ENCODE data around the gene ACAP3.

The ACAP3 gene

DNA sequence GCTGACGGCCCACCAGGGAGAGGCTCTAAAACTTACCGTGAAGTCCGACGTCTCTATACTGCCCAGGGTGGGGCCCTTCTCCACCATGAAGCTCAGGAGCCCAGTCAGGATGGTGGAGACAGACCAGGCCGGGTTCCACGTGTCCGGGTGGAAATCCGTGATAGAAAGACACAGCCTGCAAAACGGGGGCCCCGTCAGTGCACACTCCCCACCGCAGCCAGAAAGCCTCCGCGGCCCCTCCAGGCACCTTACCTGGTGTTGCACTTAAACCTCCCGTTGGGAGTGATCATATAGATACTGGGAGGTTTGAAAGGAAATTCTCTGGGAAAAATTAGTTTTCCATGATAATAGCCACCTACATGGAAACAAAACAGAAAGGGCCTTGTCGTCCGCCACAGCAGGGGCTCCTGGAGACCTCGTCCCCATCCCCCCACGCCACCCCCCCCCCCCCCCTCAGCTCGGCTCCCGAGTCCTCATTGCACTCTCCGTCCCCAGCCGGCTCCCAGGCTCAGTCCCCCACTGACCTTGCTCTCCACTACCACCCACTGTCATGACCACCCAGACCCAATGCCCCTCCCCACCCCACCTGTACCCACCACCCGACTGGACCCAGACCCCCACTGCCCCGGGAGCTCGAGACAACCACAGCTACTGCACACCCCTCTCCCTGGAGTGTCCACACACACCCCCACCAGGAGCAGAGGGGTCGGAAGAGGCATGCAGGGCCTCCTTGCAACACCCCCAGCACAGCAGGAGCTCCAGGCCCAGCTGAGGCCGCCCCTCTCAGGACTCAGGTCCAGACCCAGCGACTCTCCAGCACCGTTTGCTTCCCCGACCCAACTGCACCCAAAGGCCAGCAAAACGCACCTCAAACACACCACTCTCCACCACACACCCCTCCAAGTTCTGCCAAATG, 50.5 kb downstream of the ACAP3 start:
- H3K4me3 ChIP-seq (replicated peaks; ENCODE audit: low read depth, low read length) = no peak overlapping the region
- TF ChIP-seq CTCF (IDR thresholded peaks at IDR 0.05; ENCODE audit: low read depth, low read length, missing control alignments) = no peak
- DNase-seq (ENCODE audit: extremely low read depth, low read depth) = no peak

GRCh38 chr1:1255611-1256010, 52.1 kb downstream of the ACAP3 start:
- TF ChIP-seq CTCF (IDR thresholded peaks at IDR 0.05; ENCODE audit: low read depth, low read length, missing control alignments) = no peak
- no peak overlapping the region for H3K4me3 ChIP-seq (replicated peaks; ENCODE audit: low read depth, low read length)
- DNase-seq (ENCODE audit: extremely low read depth, low read depth) = no peak

- H3K4me3 ChIP-seq (replicated peaks; ENCODE audit: low read depth, low read length) = no peak overlapping the region
- TF ChIP-seq CTCF (IDR thresholded peaks at IDR 0.05; ENCODE audit: low read depth, low read length, missing control alignments) = no peak
- no peak for DNase-seq (ENCODE audit: extremely low read depth, low read depth)
These were observed 52.7 kb downstream of the ACAP3 start for GRCh38 chr1:1255078-1255477.

DNA sequence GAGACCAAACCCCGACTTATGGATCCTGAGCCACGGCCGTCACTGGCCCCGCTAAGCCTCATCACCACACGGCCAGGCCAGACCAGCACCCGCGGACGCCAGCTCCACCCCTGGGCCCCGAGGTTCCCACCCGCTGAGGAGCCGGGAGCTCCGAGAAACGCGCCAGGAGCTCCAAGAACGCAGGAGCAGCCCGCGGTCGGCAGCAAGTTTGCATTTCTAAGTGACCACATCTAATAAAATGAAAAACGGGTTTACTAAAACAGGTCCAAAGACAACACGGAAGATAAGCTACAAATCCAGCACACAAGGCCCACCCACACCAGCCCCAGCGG, 53.1 kb downstream of the ACAP3 start:
- DNase-seq (ENCODE audit: extremely low read depth, low read depth) = no peak
- TF ChIP-seq CTCF (IDR thresholded peaks at IDR 0.05; ENCODE audit: low read depth, low read length, missing control alignments) = no peak

GRCh38 chr1:1253972-1254666, 53.6 kb downstream of the ACAP3 start:
- DNase-seq (ENCODE audit: extremely low read depth, low read depth) = no peak
- no peak overlapping the region for H3K4me3 ChIP-seq (replicated peaks; ENCODE audit: low read depth, low read length)
- TF ChIP-seq CTCF (IDR thresholded peaks at IDR 0.05; ENCODE audit: low read depth, low read length, missing control alignments) = no peak

More for the DNA sequence above, 53.1 kb downstream of the ACAP3 start:
- no peak overlapping the region for H3K4me3 ChIP-seq (replicated peaks; ENCODE audit: low read depth, low read length)

DNA sequence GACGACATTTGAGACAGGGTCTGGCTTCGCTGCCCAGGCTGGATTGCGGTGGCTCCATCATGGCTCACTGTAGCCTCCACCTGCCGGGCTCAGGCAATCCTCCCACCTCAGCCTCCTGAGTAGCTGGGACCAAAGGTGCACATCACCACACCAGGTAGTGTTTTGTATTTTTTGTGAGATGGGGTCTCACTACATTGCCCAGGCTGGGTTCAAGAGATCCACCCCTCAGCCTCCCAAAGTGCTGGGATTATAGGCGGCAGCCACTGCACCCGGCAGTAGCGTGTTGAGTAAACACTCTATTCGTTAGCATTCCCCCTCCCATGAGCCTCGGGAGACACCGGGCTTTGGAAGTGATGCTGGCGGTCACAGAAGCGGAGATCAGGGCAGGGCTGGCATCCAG, 54.4 kb downstream of the ACAP3 start:
- H3K4me3 ChIP-seq (replicated peaks; ENCODE audit: low read depth, low read length) = no peak overlapping the region
- no peak for TF ChIP-seq CTCF (IDR thresholded peaks at IDR 0.05; ENCODE audit: low read depth, low read length, missing control alignments)
- no peak for DNase-seq (ENCODE audit: extremely low read depth, low read depth)
